GM12875 (cell line): Measurements from ENCODE around the gene PXMP2.

Experiments used
- H3K4me3 ChIP-seq: one replicate; pipeline ENCODE4 v1.5.1; 2011; ENCODE audit warnings: low read depth, low read length, control low read depth
- TF ChIP-seq, protein P1 (sequence below): IDR thresholded peaks from 2 replicates; pipeline ENCODE4 v1.5.1; 2011; ENCODE audit warnings: low read depth, mild to moderate bottlenecking, control low read depth, inconsistent platforms, low read length, moderate library complexity, borderline replicate concordance; ENCODE audit not compliant: insufficient read depth

PXMP2 gene

GRCh38 chr12:132723764-132724140, 36.4 kb downstream of the PXMP2 start:
- TF ChIP-seq, protein P1, sequence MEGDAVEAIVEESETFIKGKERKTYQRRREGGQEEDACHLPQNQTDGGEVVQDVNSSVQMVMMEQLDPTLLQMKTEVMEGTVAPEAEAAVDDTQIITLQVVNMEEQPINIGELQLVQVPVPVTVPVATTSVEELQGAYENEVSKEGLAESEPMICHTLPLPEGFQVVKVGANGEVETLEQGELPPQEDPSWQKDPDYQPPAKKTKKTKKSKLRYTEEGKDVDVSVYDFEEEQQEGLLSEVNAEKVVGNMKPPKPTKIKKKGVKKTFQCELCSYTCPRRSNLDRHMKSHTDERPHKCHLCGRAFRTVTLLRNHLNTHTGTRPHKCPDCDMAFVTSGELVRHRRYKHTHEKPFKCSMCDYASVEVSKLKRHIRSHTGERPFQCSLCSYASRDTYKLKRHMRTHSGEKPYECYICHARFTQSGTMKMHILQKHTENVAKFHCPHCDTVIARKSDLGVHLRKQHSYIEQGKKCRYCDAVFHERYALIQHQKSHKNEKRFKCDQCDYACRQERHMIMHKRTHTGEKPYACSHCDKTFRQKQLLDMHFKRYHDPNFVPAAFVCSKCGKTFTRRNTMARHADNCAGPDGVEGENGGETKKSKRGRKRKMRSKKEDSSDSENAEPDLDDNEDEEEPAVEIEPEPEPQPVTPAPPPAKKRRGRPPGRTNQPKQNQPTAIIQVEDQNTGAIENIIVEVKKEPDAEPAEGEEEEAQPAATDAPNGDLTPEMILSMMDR, result no peak
- H3K4me3 ChIP-seq, result no peak overlapping the region

DNA sequence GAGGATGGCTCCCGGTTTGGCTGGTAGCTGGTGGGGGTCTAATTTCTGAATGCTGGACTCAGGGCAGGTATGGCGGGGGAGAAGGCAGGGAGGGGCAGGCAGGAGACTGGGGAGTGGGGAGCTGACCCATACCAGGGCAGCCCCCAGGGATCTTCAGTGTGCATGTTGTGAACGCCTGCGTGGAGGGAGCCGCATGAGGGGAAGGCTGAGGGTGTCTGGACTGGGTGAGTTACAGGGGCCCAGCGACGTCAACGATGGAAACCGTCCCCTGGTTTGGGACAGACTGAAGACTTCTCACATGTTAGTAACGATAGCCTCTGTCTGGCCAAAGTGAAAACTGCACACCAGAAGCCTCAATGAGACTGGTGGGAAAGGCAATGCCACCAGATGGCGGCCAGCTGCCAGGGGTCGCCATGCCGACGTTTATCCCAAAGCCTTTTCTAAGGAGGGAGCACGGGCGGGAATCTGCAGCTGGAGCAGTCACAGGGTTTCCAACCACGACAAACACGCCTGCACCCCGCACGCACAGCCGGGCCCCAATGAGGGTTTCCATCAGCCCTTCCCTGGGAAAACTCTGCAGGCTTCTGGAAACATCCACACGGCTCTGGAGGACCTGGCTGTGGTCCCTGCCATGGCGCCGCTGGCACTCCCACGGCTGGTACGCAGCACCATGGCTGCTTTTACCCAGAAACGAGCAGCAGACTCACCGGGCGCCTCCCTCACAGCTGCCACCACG, 37.3 kb downstream of the PXMP2 start:
- no peak overlapping the region for H3K4me3 ChIP-seq
- TF ChIP-seq, protein P1, result no peak

GRCh38 chr12:132726386-132726785, 39.0 kb downstream of the PXMP2 start:
- TF ChIP-seq, protein P1, result no peak
- no peak overlapping the region for H3K4me3 ChIP-seq

- no peak overlapping the region for H3K4me3 ChIP-seq
- TF ChIP-seq, protein P1, result no peak
Measured at GRCh38 chr12:132727091-132727794, 39.9 kb downstream of the PXMP2 start.

GRCh38 chr12:132728502-132728901, 41.1 kb downstream of the PXMP2 start:
- H3K4me3 ChIP-seq, result no peak overlapping the region
- TF ChIP-seq, protein P1, result no peak

DNA sequence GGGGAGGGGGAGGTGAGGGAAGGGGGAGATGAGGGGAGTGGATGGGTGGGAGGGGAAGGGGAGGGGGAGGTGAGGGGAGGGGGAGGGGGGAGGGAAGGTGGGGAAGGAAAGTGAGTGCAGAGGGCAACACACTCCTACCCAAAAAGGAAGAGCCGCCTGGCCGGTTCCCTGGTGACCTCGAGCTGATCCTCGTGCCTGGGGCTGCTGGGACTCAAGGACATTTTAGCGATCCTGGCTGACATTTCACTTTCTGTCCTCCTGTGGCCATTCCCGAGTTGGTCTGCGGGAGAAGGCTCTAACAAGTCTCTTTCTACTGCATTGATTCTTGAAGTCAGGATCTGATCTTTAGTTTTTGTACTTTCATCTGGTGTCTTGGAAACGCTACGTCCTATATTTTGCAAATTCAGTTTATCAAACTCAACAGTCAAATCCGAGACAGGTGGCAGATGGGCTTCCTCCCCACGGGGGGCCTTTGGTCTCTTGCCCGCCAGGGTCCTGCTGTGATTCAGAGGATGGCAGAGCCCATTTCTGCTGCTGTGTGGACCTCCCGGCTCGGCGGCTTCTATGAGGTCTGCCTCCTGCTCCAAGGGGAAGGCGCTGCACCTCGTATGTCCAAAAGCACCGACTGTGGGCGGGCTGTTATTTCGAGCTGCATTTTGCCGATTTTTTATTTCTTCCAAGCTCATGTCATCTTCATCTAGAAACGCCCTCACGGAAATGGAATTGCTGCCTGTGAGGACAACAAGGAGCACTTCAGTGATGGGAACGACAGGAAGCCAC, 42.3 kb downstream of the PXMP2 start:
- TF ChIP-seq, protein P1, result no peak
- no peak overlapping the region for H3K4me3 ChIP-seq
